ENCODE measurements around the gene CTDSPL. TPM values are rescaled to one million over a fixed set of nuclear protein-coding genes. Genes with fewer than 3 reads are reported as not detected.
A peak's percentile ranks its signal among the peaks of the same experiment; 100 is the strongest.

The CTDSPL gene
- total and polyA plus RNA-seq, 2 of the 13 experiments (the other 11 are each of a cell fraction or from before 2014, with no cell fraction given) = 26.1 to 142 TPM

DNA sequence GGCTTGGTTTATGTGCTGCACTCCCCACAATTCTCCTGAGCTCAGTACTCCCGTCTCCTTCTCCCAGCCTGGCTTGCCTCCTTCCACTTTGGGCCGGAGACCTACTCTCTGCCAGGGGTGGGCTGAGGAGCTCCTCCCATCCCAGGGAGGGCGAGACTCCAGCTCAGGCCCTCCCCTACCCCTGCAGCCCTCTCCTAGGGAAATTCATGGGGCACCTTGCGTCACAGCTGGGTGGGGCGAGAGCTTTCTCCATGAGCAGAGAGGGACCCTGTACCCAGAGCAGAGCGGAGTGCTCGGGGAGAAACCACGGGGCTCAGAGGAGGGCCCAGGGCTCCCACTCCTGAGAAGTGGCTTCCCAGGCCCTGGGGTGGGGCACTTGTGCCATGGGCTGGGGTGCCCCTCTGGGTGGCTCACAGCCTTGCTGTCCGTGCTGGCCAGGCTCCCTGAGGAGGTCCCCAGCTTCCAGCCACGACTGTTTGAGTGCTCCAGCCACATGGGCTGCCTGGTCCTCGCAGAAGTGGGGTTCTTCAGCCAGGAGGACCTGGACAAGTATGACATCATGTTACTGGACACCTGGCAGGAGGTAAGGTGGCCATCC, 142.2 kb downstream of the CTDSPL start (continued):
- TF ChIP-seq ZFP82 (CRISPR knock-in tag; IDR thresholded peaks at IDR 0.05; ENCODE audit: borderline replicate concordance) = no peak
- peak; percentile 74; the same call in 1 of the 2 replicates for TF ChIP-seq CEBPB (IDR thresholded peaks at IDR 0.05; ENCODE audit: borderline replicate concordance, low read depth, low read length)
- no peak for TF ChIP-seq KAT7 (CRISPR knock-in tag; IDR thresholded peaks at IDR 0.05; ENCODE audit: borderline replicate concordance)
- TF ChIP-seq ZNF317 (CRISPR knock-in tag; IDR thresholded peaks at IDR 0.05) = peak; percentile 25
- peak; percentile 53 for TF ChIP-seq REPIN1 (CRISPR knock-in tag; IDR thresholded peaks at IDR 0.05; ENCODE audit: borderline replicate concordance, low read depth)
- no peak for TF ChIP-seq GRHL1 (CRISPR knock-in tag; conservative IDR thresholded peaks at IDR 0.05)
- TF ChIP-seq HES4 (CRISPR knock-in tag; IDR thresholded peaks at IDR 0.05; ENCODE audit: borderline replicate concordance) = no peak
- TF ChIP-seq, protein P1, sequence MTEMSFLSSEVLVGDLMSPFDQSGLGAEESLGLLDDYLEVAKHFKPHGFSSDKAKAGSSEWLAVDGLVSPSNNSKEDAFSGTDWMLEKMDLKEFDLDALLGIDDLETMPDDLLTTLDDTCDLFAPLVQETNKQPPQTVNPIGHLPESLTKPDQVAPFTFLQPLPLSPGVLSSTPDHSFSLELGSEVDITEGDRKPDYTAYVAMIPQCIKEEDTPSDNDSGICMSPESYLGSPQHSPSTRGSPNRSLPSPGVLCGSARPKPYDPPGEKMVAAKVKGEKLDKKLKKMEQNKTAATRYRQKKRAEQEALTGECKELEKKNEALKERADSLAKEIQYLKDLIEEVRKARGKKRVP (CRISPR knock-in tag; IDR thresholded peaks at IDR 0.05) = peak in 1 of 2 experiments; percentile 80; a peak in 2 of 4 replicates
- TF ChIP-seq POLR2A (IDR thresholded peaks at IDR 0.05; ENCODE audit: insufficient read depth in 1 of 2, low read depth in 2 of 2, low read length in 2 of 2) = 0 out of 4 replicates have a peak, but pooled peaks of 1 of the 2 experiments have one; percentile 15
- peak; percentile 47; the same call in 1 of the 2 replicates for TF ChIP-seq ARNTL (CRISPR knock-in tag; IDR thresholded peaks at IDR 0.05)
- peak; percentile 62 for TF ChIP-seq POLR2AphosphoS5 (IDR thresholded peaks at IDR 0.05; ENCODE audit: low read depth, low read length)
- 0 out of 2 replicates have a peak, but pooled peaks have one; percentile 21 for TF ChIP-seq ZNF383 (CRISPR knock-in tag; IDR thresholded peaks at IDR 0.05; ENCODE audit: borderline replicate concordance)
- TF ChIP-seq, protein P2, sequence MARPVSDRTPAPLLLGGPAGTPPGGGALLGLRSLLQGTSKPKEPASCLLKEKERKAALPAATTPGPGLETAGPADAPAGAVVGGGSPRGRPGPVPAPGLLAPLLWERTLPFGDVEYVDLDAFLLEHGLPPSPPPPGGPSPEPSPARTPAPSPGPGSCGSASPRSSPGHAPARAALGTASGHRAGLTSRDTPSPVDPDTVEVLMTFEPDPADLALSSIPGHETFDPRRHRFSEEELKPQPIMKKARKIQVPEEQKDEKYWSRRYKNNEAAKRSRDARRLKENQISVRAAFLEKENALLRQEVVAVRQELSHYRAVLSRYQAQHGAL (CRISPR knock-in tag; IDR thresholded peaks at IDR 0.05; ENCODE audit: not compliant biosample characterization) = no peak
- TF ChIP-seq CSRNP2 (CRISPR knock-in tag; conservative IDR thresholded peaks at IDR 0.05; ENCODE audit: low read depth) = 0 out of 2 replicates have a peak, but pooled peaks have one; percentile 4
- TF ChIP-seq SNAPC4 (CRISPR knock-in tag; IDR thresholded peaks at IDR 0.05) = 0 out of 2 replicates have a peak, but pooled peaks have one; percentile 26
- no peak for TF ChIP-seq ZBTB3 (CRISPR knock-in tag; IDR thresholded peaks at IDR 0.05; ENCODE audit: borderline replicate concordance, low read depth)
- TF ChIP-seq HOXA5 (CRISPR knock-in tag; IDR thresholded peaks at IDR 0.05) = no peak
- 0 out of 2 replicates have a peak, but pooled peaks have one; percentile 6 for TF ChIP-seq MYNN (CRISPR knock-in tag; IDR thresholded peaks at IDR 0.05; ENCODE audit: low read depth)
- TF ChIP-seq HOXA9 (CRISPR knock-in tag; IDR thresholded peaks at IDR 0.05; ENCODE audit: borderline replicate concordance) = no peak

Data from HepG2 (cell line).